ENCODE measurements around the gene ZNF618.

ZNF618 gene

DNA sequence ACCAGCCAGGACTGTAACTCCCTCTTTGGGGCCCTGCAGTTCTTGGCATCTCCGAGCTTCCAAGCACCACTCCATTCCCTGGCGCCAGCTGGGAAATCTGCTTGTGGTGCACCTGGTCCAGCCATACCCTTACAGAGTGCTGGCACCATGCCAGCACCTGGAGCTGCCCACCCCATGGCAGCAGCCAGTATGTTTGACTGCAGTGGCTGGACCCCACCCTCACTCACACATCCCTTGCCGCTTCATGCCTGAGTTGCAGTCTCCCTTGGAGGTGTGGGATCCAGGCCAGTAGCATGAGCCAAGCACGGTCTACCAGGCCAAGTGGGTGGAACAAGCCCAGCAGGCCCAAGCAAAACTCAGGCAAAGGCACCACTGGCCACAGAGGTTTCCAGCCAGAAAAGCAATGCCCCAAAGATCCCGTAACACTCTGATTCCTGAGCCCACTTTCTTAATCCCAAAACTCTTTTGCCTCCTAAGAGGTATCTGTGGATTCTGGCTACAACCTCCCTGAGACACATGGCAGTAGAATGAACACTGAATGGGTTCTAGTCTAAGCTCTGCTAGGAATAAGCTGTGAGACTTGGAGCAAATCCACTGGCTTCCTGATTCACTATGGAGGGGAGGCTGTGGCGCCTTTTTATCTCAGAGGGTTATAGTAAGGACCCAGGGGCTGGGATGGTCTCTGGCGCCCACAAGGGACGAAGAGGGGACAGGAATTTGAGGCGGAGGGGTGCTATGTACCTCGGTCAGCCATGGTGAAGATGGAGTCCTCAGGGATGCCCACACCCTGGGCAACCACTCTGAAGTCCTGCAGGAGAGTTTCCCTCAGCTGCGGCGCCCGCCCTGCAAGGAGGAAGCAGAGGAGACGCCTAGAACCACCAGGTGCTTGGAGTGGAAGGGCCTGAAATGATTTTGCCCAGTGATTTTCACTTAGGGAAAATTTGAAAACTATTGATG lies 196.4 kb downstream of the ZNF618 start:
- peak; percentile 15 for DNase-seq (ENCODE audit: extremely low read depth, low read depth)
- TF ChIP-seq, protein P1, sequence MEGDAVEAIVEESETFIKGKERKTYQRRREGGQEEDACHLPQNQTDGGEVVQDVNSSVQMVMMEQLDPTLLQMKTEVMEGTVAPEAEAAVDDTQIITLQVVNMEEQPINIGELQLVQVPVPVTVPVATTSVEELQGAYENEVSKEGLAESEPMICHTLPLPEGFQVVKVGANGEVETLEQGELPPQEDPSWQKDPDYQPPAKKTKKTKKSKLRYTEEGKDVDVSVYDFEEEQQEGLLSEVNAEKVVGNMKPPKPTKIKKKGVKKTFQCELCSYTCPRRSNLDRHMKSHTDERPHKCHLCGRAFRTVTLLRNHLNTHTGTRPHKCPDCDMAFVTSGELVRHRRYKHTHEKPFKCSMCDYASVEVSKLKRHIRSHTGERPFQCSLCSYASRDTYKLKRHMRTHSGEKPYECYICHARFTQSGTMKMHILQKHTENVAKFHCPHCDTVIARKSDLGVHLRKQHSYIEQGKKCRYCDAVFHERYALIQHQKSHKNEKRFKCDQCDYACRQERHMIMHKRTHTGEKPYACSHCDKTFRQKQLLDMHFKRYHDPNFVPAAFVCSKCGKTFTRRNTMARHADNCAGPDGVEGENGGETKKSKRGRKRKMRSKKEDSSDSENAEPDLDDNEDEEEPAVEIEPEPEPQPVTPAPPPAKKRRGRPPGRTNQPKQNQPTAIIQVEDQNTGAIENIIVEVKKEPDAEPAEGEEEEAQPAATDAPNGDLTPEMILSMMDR (IDR thresholded peaks at IDR 0.05; ENCODE audit: low read depth, low read length) = no peak

GRCh38 chr9:114075602-114076001 lies 199.5 kb downstream of the ZNF618 start:
- no peak for DNase-seq (ENCODE audit: extremely low read depth, low read depth)
- TF ChIP-seq, protein P1 (IDR thresholded peaks at IDR 0.05; ENCODE audit: low read depth, low read length) = no peak

DNA sequence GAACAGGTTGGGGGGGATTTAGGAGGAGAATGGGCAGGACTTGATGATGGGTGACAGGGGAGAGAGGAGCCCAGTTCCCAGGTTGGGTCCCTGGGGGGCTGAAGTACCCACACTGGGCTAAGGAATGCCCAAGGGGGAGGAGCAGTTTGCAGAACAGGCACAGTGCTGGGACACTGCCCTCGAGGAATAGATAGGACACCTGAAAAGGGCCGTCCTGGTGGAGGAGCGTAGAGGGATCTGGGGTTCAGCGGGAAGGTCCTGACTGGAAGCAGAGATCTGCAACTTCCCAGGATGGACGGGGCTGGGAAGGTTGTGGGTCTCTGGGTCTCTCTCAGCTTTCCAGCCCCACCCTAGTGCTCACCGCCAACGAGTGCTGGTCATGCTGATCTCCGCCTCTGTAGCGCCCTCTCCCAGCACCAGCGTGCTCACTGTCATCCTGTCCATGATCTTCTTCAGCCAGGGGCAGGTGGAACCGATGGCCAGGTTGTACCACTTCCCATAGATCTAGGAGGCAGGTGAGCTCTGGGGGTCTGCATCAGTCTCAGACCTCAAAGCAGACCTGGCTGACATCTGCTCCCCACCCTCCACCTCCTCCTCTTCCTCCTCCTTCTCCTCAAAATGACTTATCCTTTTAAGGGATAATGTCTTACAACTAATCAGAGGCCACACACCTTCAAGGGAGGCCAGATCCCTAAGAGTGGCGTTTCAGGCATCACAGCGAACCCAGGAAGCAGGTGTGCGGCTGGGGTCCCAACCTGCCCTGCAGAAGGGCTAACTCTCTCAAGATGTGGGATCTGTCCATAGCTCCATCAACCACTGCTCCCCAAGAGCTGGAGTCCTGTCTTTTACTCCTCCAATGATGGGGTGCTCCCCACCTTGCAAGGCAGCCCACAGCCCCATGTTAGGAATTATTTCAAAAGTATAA lies 200.4 kb downstream of the ZNF618 start:
- TF ChIP-seq, protein P1 (IDR thresholded peaks at IDR 0.05; ENCODE audit: low read depth, low read length) = no peak
- DNase-seq (ENCODE audit: extremely low read depth, low read depth) = no peak

DNA sequence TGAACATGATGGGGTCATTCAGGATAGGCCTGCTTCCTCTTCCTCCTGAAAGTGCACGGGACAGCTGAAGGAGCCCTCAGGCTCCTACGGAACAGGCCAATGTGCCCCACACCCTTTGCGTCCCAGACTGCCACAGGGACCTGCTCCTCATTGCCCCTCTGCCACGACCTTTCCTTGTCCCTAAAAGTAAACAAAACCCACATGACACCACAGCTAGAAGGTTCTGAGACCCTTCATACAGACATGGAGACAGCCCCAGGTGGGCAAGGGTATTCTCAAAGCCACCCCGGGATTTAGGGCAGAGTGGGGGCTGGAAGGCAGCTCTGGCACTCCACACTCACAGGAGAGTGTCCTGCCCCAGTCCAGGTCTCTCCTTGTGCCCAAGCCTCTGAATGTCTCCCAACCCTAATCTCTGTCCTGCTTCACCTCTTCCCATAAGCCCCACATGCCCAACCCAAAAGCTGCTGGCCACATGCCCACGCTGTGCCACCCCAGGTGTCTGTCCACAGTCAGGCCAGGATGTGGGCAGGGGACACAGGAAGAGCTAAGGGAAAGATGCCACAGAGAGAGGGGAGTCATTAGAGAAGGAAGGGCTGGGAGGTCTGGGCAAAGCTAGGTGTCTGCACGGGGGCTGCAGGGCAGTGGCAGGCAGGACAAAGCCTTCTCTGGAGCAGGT lies 201.2 kb downstream of the ZNF618 start:
- TF ChIP-seq, protein P1 (IDR thresholded peaks at IDR 0.05; ENCODE audit: low read depth, low read length) = no peak
- no peak for DNase-seq (ENCODE audit: extremely low read depth, low read depth)

GRCh38 chr9:114078021-114078780 lies 202.1 kb downstream of the ZNF618 start, which contains the start of gene AMBP:
Gene AMBP (minus strand): TSS chr9:114078300. CDS start chr9:114078209, 91 bp downstream.
- TF ChIP-seq, protein P1 (IDR thresholded peaks at IDR 0.05; ENCODE audit: low read depth, low read length) = no peak
- DNase-seq (ENCODE audit: extremely low read depth, low read depth) = no peak

DNA sequence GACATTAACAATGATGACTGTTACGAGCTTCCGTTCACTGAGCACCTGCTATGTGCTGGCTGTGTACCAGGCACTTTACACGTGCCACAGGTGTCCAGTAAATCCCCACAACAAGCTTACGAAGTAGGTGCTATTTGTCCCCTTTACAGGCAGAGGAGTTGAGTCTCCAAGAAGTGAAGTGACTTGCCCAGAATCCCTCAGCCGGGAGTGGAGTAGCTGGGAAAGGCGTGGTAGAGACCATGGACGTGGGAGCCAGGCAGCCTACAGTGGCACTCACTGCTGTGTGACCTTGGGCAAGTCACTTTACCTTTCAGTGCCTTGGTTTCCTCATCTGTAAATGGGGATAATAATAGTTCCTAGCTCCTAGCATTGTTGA lies 202.7 kb downstream of the ZNF618 start:
- no peak for DNase-seq (ENCODE audit: extremely low read depth, low read depth)
- TF ChIP-seq, protein P1 (IDR thresholded peaks at IDR 0.05; ENCODE audit: low read depth, low read length) = no peak

All from AG09319 (cell line).